LNCaP clone FGC (cell line): Measurements from ENCODE around the gene MPPED2.

Experiments used
- DNase-seq: peaks from one replicate; pipeline ENCODE4 v3.0.0-alpha.2; 2011; ENCODE audit warnings: low read depth
- H3K4me3 ChIP-seq: 2 replicates; pipeline ENCODE4 v1.5.1; 2011; ENCODE audit warnings: mild to moderate bottlenecking, low read depth, low read length, control low read depth
- TF ChIP-seq, protein P1 (sequence below): IDR thresholded peaks from 2 replicates; pipeline ENCODE4 v1.5.1; 2012; ENCODE audit warnings: mild to moderate bottlenecking; ENCODE audit not compliant: control insufficient read depth, insufficient read depth; ENCODE audit errors: extremely low read depth

MPPED2 gene

GRCh38 chr11:30511408-30511807 lies 74.7 kb downstream of the MPPED2 start:
- TF ChIP-seq, protein P1, sequence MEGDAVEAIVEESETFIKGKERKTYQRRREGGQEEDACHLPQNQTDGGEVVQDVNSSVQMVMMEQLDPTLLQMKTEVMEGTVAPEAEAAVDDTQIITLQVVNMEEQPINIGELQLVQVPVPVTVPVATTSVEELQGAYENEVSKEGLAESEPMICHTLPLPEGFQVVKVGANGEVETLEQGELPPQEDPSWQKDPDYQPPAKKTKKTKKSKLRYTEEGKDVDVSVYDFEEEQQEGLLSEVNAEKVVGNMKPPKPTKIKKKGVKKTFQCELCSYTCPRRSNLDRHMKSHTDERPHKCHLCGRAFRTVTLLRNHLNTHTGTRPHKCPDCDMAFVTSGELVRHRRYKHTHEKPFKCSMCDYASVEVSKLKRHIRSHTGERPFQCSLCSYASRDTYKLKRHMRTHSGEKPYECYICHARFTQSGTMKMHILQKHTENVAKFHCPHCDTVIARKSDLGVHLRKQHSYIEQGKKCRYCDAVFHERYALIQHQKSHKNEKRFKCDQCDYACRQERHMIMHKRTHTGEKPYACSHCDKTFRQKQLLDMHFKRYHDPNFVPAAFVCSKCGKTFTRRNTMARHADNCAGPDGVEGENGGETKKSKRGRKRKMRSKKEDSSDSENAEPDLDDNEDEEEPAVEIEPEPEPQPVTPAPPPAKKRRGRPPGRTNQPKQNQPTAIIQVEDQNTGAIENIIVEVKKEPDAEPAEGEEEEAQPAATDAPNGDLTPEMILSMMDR: no peak
- H3K4me3 ChIP-seq: no peak overlapping the region
- DNase-seq: no peak

GRCh38 chr11:30510750-30511149 lies 75.4 kb downstream of the MPPED2 start:
- H3K4me3 ChIP-seq: no peak overlapping the region
- TF ChIP-seq, protein P1: no peak
- DNase-seq: no peak

DNA sequence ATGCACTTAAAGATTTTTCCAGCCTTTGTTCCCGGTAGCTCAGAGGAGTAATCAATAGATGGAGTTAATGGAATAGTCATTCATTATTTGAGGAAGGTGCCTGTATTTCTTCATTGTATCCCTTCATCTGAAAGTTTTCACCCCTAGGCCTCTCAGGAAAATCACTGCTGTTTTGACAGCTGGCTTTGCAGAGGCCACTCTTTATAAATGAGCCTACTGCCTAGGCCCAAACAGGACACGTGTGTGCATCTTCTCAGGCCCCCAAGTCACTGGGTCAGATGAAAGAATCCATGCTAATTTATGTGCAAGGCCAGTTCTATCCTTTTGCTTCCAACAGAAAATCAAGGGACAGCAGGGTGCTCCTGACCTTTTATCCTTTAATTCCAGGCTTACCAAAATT lies 76.8 kb downstream of the MPPED2 start:
- TF ChIP-seq, protein P1: no peak
- DNase-seq: no peak
- no peak overlapping the region for H3K4me3 ChIP-seq

DNA sequence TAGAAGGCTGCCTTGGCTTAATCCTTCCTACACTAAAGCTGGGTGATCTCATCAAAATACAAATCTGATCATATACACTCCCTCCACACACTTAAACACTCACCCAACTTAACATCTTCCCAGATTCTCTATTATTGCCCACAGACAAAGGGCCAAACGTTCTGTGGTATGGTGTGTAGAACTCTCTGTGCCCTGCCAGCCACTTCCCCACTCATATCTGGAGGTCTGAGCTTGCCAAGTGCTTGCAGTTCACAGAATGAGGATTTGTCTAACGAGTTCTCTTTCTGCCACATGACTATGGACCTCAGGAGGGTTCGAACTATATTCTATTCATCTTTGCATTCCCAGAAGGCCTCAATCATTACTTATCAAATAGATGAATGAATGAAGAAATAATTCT lies 77.6 kb downstream of the MPPED2 start:
- TF ChIP-seq, protein P1: no peak
- H3K4me3 ChIP-seq: no peak overlapping the region
- DNase-seq: no peak

DNA sequence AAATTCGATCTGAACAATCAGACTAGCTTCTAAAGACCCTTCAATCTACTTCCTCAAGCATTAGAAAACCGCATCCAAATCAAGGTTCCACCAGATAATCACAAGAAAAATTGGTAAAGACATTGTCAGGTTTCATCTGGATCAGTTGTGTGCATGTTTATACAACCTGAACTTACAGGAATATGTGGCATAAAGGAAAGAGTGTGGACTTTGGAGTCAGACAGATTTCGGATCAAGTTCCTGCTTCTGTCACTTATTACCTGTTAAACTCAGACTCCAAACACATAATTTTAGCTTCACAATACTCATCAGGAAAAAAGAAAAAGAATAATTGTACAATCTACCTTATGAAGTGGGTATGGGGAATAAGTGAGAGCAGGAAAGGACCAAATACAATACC lies 80.5 kb downstream of the MPPED2 start:
- no peak for DNase-seq
- TF ChIP-seq, protein P1: no peak

GRCh38 chr11:30504468-30504867 lies 81.7 kb downstream of the MPPED2 start:
- H3K4me3 ChIP-seq: no peak overlapping the region
- no peak for DNase-seq
- TF ChIP-seq, protein P1: no peak

More for the DNA sequence above, 80.5 kb downstream of the MPPED2 start:
- H3K4me3 ChIP-seq: no peak overlapping the region

GRCh38 chr11:30503156-30503555 lies 83.0 kb downstream of the MPPED2 start:
- TF ChIP-seq, protein P1: no peak
- DNase-seq: no peak
- no peak overlapping the region for H3K4me3 ChIP-seq
